Measurements from ENCODE around the gene IFNGR2.

GRCh38 chr21:33378081-33378480 is 25.1 kb upstream of the IFNGR2 start:
- TF ChIP-seq BHLHE40 (IDR thresholded peaks at IDR 0.05; ENCODE audit: low read depth, low read length) (no peak), POLR2A (IDR thresholded peaks at IDR 0.05; ENCODE audit: low read depth, low read length) (no peak), ELK1 (IDR thresholded peaks at IDR 0.05; ENCODE audit: borderline replicate concordance, low read depth, low read length) (no peak), RAD21 (IDR thresholded peaks at IDR 0.05; ENCODE audit: low read length) (no peak), CTCF (conservative IDR thresholded peaks at IDR 0.05; ENCODE audit: low read depth, low read length) (no peak), MAFK (IDR thresholded peaks at IDR 0.05; ENCODE audit: low read depth, low read length) (no peak), SMC3 (IDR thresholded peaks at IDR 0.05; ENCODE audit: low read depth, low read length) (no peak), CEBPB (IDR thresholded peaks at IDR 0.05; ENCODE audit: low read depth, low read length) (no peak)
